Tibial artery (tissue), 4 donors: Measurements from ENCODE around the gene CRTC1.

Experiments
- DNase-seq, 2 donors: peaks; one replicate each; pipeline ENCODE4 v3.0.0-alpha.2; 2019
- H3K27ac ChIP-seq, 2 donors: fragments of 200-600 bp; sonication (generic) in 1 of 2; 1 replicate in 1 of 2; 2 replicates in 1 of 2; pipeline ENCODE4 v1.5.1; 2018 to 2019; ENCODE audit warnings: mild to moderate bottlenecking in 1 of 2
- H3K27me3 ChIP-seq, 2 donors: fragments of 200-600 bp; sonication (generic) in 1 of 2; one replicate each; pipeline versions ENCODE4 v1.5.1 to v1.6.0; 2016 to 2019
- H3K36me3 ChIP-seq, 3 donors: fragments of 200-600 bp; sonication (generic) in 2 of 3; one replicate each; pipeline ENCODE4 v1.5.1; 2016 to 2019; ENCODE audit warnings: mild to moderate bottlenecking in 2 of 3
- H3K4me1 ChIP-seq, 4 donors: fragments of 200-600 bp; sonication (generic) in 2 of 4; 1 replicate in 3 of 4; 2 replicates in 1 of 4; pipeline ENCODE4 v1.5.1; 2016 to 2019
- H3K4me3 ChIP-seq, 2 donors: fragments of 200-600 bp; sonication (generic) in 1 of 2; 1 replicate in 1 of 2; 2 replicates in 1 of 2; pipeline ENCODE4 v1.5.1; 2018 to 2019; ENCODE audit warnings: mild to moderate bottlenecking in 2 of 2
- H3K9me3 ChIP-seq, 3 donors: fragments of 200-600 bp; sonication (generic) in 1 of 3; one replicate each; pipeline ENCODE4 v1.5.1; 2016 to 2019
- CTCF ChIP-seq, 2 experiments: fragments of 200-600 bp in 1 of 2; fragments of 450-650 bp in 1 of 2; IDR thresholded peaks; one replicate each; pipeline ENCODE4 v1.5.1; 2017 to 2019; ENCODE audit warnings: antibody characterized with exemption in 2 of 2, mild to moderate bottlenecking in 1 of 2, moderate library complexity in 1 of 2
- intact Hi-C: fragments of 100-400 bp; cut with DNase I; formaldehyde crosslinking; loops from one replicate; pipeline ENCODE4 v1.15.0; 2023; ENCODE audit warnings: low total_unique reads

CRTC1 gene

GRCh38 chr19:18745012-18745735 lies 61.7 kb downstream of the CRTC1 start:
- intact Hi-C loops, result no loop called here
- H3K27ac ChIP-seq, result no peak overlapping the region
- H3K36me3 ChIP-seq, result peaks cover 3 to 24% (median 12%) of the 10 kb centered on the region in 3 donors
- H3K9me3 ChIP-seq, result no peaks in the 10 kb centered on the region
- DNase-seq, result no peak
- no peak overlapping the region for H3K4me3 ChIP-seq
- peaks cover 0 to 18% (median 0%) of the 10 kb centered on the region in 4 donors for H3K4me1 ChIP-seq
- no peaks in the 10 kb centered on the region for H3K27me3 ChIP-seq
- no peak for TF ChIP-seq CTCF (IDR thresholded peaks at IDR 0.05)

GRCh38 chr19:18745931-18746330 lies 62.5 kb downstream of the CRTC1 start:
- no peaks in the 10 kb centered on the region for H3K27me3 ChIP-seq
- intact Hi-C loops, result no loop called here
- H3K4me3 ChIP-seq, result no peak overlapping the region
- no peak overlapping the region for H3K27ac ChIP-seq
- no peaks in the 10 kb centered on the region for H3K9me3 ChIP-seq
- no peak for DNase-seq
- TF ChIP-seq CTCF (IDR thresholded peaks at IDR 0.05), result no peak
- H3K36me3 ChIP-seq, result peaks cover 11 to 32% (median 19%) of the 10 kb centered on the region in 3 donors
- peaks cover 0 to 17% (median 0%) of the 10 kb centered on the region in 4 donors for H3K4me1 ChIP-seq

GRCh38 chr19:18746401-18747325 lies 63.2 kb downstream of the CRTC1 start:
- intact Hi-C loops, result no loop called here
- H3K4me1 ChIP-seq, result peaks cover 0 to 10% (median 0%) of the 10 kb centered on the region in 4 donors
- H3K36me3 ChIP-seq, result peaks cover 12 to 39% (median 26%) of the 10 kb centered on the region in 3 donors
- no peak overlapping the region for H3K4me3 ChIP-seq
- no peaks in the 10 kb centered on the region for H3K9me3 ChIP-seq
- H3K27ac ChIP-seq, result no peak overlapping the region
- H3K27me3 ChIP-seq, result no peaks in the 10 kb centered on the region
- no peak for DNase-seq
- no peak for TF ChIP-seq CTCF (IDR thresholded peaks at IDR 0.05)

GRCh38 chr19:18749362-18750231 lies 66.1 kb downstream of the CRTC1 start:
- Histone ChIP-seq H3K4me3 (no peak overlapping the region), H3K9me3 (no peaks in the 10 kb centered on the region), H3K27ac (no peak overlapping the region), H3K36me3 (peaks cover 12 to 49% (median 42%) of the 10 kb centered on the region in 3 donors), H3K4me1 (no peaks in the 10 kb centered on the region), H3K27me3 (no peaks in the 10 kb centered on the region)
- intact Hi-C loops, result no loop called here
- DNase-seq, result no peak
- no peak for TF ChIP-seq CTCF (IDR thresholded peaks at IDR 0.05)

GRCh38 chr19:18750295-18750970 lies 67.0 kb downstream of the CRTC1 start:
- TF ChIP-seq CTCF (IDR thresholded peaks at IDR 0.05), result no peak
- no peak for DNase-seq
- intact Hi-C loops, result no loop called here
- no peak overlapping the region for H3K27ac ChIP-seq
- no peaks in the 10 kb centered on the region for H3K9me3 ChIP-seq
- H3K27me3 ChIP-seq, result no peaks in the 10 kb centered on the region
- H3K4me1 ChIP-seq, result no peaks in the 10 kb centered on the region
- H3K36me3 ChIP-seq, result peaks cover 12 to 51% (median 42%) of the 10 kb centered on the region in 3 donors
- no peak overlapping the region for H3K4me3 ChIP-seq
